ENCODE measurements around the gene SDK1. TPM values are rescaled to one million over a fixed set of nuclear protein-coding genes. Genes with fewer than 3 reads are reported as not detected.
"Not testable (repeated sequence)": the region's sequence is repeated elsewhere in the genome, so short reads cannot be mapped to it uniquely, and the experiment has no call there.

Gene SDK1
- total RNA-seq, 2 experiments from 2014 or later, result 0.19 to 0.36 TPM

DNA sequence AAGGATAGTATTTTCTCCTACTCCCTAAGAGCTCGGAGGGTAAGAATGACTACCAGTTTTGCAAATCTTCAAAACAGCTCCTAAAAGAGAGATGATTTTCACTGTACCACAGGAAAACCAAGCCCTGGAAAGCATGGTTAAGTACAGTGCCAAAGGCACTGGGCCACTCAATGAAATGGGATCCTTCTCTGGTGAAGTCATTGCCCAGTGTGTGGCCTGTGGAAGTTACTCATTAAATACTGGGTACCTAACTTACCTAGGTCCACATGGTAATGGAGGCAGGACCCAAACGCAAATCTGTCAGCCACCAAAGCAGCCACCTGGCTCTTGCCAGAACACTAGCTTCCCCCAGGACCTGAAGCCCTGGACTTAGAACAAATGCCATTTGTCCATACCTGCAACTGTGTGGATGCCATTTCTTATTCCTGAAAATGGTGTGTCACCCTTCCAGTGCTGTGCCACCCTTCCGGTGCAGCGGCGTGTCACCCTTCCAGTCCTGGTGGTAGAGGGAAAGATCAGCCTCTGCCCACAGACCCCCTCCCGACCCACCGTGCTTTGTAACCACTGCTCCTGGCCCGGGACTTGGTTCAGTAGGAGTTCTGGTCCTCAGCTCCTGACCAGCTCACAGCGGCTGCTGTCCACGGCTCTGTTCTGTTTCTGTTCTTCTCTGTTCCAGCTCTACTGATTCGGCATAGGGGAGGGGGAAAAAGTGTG, 659.2 kb downstream of the SDK1 start:
- ChIA-PET CTCF (ENCODE audit: unreplicated experiment) (no interaction called here), POLR2A (no interaction called here)
- H3K79me2 ChIP-seq (ENCODE audit: insufficient read depth, low read depth, low read length), result no peaks in the 10 kb centered on the region
- TF ChIP-seq, protein P1, sequence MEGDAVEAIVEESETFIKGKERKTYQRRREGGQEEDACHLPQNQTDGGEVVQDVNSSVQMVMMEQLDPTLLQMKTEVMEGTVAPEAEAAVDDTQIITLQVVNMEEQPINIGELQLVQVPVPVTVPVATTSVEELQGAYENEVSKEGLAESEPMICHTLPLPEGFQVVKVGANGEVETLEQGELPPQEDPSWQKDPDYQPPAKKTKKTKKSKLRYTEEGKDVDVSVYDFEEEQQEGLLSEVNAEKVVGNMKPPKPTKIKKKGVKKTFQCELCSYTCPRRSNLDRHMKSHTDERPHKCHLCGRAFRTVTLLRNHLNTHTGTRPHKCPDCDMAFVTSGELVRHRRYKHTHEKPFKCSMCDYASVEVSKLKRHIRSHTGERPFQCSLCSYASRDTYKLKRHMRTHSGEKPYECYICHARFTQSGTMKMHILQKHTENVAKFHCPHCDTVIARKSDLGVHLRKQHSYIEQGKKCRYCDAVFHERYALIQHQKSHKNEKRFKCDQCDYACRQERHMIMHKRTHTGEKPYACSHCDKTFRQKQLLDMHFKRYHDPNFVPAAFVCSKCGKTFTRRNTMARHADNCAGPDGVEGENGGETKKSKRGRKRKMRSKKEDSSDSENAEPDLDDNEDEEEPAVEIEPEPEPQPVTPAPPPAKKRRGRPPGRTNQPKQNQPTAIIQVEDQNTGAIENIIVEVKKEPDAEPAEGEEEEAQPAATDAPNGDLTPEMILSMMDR (conservative IDR thresholded peaks at IDR 0.05; ENCODE audit: low read length), result no peak
- TF ChIP-seq EZH2phosphoT487 (IDR thresholded peaks at IDR 0.05; ENCODE audit: borderline replicate concordance, low read depth, low read length), result no peak
- no peak overlapping the region for H3K4me3 ChIP-seq (ENCODE audit: low read depth, low read length, poor library complexity, severe bottlenecking)
- H3K9me3 ChIP-seq (ENCODE audit: low read length), result no peaks in the 10 kb centered on the region
- DNase-seq (ENCODE audit: low spot score), result no peak
- no peaks in the 10 kb centered on the region for H3K4me1 ChIP-seq (ENCODE audit: insufficient read depth, low read length, poor library complexity, severe bottlenecking)
- no TSS peak for BruUV-seq (replicated peaks)
- no peak overlapping the region for H2AFZ ChIP-seq (ENCODE audit: low read length)
- H3K36me3 ChIP-seq (ENCODE audit: insufficient read depth, low read length), result no peaks in the 10 kb centered on the region
- H3K4me2 ChIP-seq (ENCODE audit: low read length), result no peak overlapping the region
- H3K9me2 ChIP-seq (ENCODE audit: insufficient read depth, low read length), result no peaks in the 10 kb centered on the region
- intact Hi-C loops (cut with micrococcal nuclease; ENCODE audit: unreplicated experiment), result no loop called here
- no peaks in the 10 kb centered on the region for H4K20me1 ChIP-seq (ENCODE audit: insufficient read depth, low read length)
- no peak overlapping the region for H3K27ac ChIP-seq (ENCODE audit: low read depth, low read length, poor library complexity, severe bottlenecking)

DNA sequence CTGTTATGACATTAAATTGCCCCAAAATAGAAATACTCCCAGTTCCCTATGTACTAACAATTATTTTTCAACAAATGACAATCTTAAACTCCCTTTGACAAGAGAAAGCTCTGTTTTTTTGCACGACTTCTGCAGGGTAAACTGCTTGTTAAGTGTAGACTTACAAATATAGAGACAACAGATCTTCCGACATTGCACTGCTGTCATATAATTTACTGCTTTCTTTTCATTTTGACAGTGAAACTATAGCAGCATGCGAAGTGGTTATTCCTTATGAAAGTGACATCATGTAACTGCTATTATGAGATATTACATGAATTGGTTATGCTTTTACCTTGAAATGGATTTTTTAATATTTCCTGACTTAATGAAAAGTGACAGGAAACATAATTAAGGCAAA, 659.9 kb downstream of the SDK1 start:
- Histone ChIP-seq H3K27ac (ENCODE audit: low read depth, low read length, poor library complexity, severe bottlenecking) (no peak overlapping the region), H3K9me2 (ENCODE audit: insufficient read depth, low read length) (no peaks in the 10 kb centered on the region), H3K36me3 (ENCODE audit: insufficient read depth, low read length) (no peaks in the 10 kb centered on the region), H3K4me1 (ENCODE audit: insufficient read depth, low read length, poor library complexity, severe bottlenecking) (no peaks in the 10 kb centered on the region), H3K79me2 (ENCODE audit: insufficient read depth, low read depth, low read length) (no peaks in the 10 kb centered on the region), H3K4me3 (ENCODE audit: low read depth, low read length, poor library complexity, severe bottlenecking) (no peak overlapping the region), H4K20me1 (ENCODE audit: insufficient read depth, low read length) (no peaks in the 10 kb centered on the region), H3K9me3 (ENCODE audit: low read length) (no peaks in the 10 kb centered on the region), H2AFZ (ENCODE audit: low read length) (no peak overlapping the region), H3K4me2 (ENCODE audit: low read length) (no peak overlapping the region)
- TF ChIP-seq EZH2phosphoT487 (IDR thresholded peaks at IDR 0.05; ENCODE audit: borderline replicate concordance, low read depth, low read length), result no peak
- TF ChIP-seq, protein P1 (conservative IDR thresholded peaks at IDR 0.05; ENCODE audit: low read length), result no peak
- ChIA-PET POLR2A (interaction anchor here (0.6 kb wide), 1 partner anchor 28 kb away, joined by 3 read pairs; no protein-coding TSS in a partner anchor), CTCF (ENCODE audit: unreplicated experiment) (no interaction called here)
- no TSS peak for BruUV-seq (replicated peaks)
- intact Hi-C loops (cut with micrococcal nuclease; ENCODE audit: unreplicated experiment), result no loop called here
- no peak for DNase-seq (ENCODE audit: low spot score)

DNA sequence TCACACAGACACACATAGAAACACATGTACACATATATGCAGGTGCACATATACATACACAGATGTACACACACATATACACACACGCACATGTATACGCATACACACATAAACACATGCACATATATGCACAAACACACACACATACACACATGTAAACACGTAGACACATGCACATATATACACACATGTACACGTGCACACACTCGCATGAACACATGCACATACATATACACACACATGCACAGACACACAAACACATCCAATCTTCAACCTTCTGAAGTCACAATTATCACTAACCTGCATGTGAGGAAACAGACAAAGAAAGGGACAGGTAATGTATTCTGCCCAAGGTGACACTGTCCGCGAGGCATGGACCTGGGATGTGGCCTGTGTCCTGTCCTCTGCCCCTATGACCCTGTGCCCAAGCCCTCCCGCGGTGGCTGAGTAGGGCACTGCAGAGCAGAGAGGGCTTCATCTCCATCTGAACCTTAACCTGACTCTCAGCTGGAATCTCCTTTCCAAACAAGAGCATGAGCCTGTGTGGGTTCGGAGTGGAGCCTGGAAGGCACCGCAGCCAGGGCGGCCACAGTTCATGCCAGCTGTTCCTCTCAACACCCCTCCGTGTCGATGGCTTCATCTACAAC, 660.9 kb downstream of the SDK1 start:
- Histone ChIP-seq H3K36me3 (ENCODE audit: insufficient read depth, low read length) (no peaks in the 10 kb centered on the region), H3K79me2 (ENCODE audit: insufficient read depth, low read depth, low read length) (no peaks in the 10 kb centered on the region), H3K4me3 (ENCODE audit: low read depth, low read length, poor library complexity, severe bottlenecking) (no peak overlapping the region), H3K4me1 (ENCODE audit: insufficient read depth, low read length, poor library complexity, severe bottlenecking) (no peaks in the 10 kb centered on the region), H3K4me2 (ENCODE audit: low read length) (no peak overlapping the region), H2AFZ (ENCODE audit: low read length) (no peak overlapping the region), H4K20me1 (ENCODE audit: insufficient read depth, low read length) (no peaks in the 10 kb centered on the region), H3K9me3 (ENCODE audit: low read length) (no peaks in the 10 kb centered on the region), H3K9me2 (ENCODE audit: insufficient read depth, low read length) (no peaks in the 10 kb centered on the region), H3K27ac (ENCODE audit: low read depth, low read length, poor library complexity, severe bottlenecking) (no peak overlapping the region)
- POLR2A ChIA-PET, result no interaction called here
- CTCF ChIA-PET (ENCODE audit: unreplicated experiment), result no interaction called here
- no peak for DNase-seq (ENCODE audit: low spot score)
- no TSS peak for BruUV-seq (replicated peaks)
- TF ChIP-seq, protein P1 (conservative IDR thresholded peaks at IDR 0.05; ENCODE audit: low read length), result no peak
- TF ChIP-seq EZH2phosphoT487 (IDR thresholded peaks at IDR 0.05; ENCODE audit: borderline replicate concordance, low read depth, low read length), result no peak
- intact Hi-C loops (cut with micrococcal nuclease; ENCODE audit: unreplicated experiment), result no loop called here

DNA sequence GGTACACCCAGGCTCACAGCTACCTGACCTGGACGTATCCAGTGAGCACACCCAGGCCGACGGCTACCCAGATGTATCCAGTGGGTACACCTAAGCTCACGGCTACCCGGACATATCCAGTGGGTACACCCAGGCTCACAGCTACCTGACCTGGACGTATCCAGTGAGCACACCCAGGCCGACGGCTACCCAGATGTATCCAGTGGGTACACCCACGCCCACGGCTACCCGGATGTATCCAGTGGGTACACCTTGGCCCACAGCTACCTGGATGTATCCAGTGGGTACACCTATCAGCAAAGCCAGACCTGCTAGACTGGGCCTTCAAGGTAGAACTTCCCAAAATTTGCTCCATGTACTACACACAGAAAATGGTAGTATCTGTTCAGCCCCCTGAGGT, 662.7 kb downstream of the SDK1 start:
- H3K4me1 ChIP-seq (ENCODE audit: insufficient read depth, low read length, poor library complexity, severe bottlenecking); H3K4me3 ChIP-seq (ENCODE audit: low read depth, low read length, poor library complexity, severe bottlenecking); H2AFZ ChIP-seq (ENCODE audit: low read length); H3K27ac ChIP-seq (ENCODE audit: low read depth, low read length, poor library complexity, severe bottlenecking); H3K4me2 ChIP-seq (ENCODE audit: low read length); BruUV-seq (replicated peaks); DNase-seq (ENCODE audit: low spot score); H3K9me2 ChIP-seq (ENCODE audit: insufficient read depth, low read length); CTCF ChIA-PET (ENCODE audit: unreplicated experiment); H4K20me1 ChIP-seq (ENCODE audit: insufficient read depth, low read length); POLR2A ChIA-PET; H3K9me3 ChIP-seq (ENCODE audit: low read length); H3K79me2 ChIP-seq (ENCODE audit: insufficient read depth, low read depth, low read length); intact Hi-C loops (cut with micrococcal nuclease; ENCODE audit: unreplicated experiment); H3K36me3 ChIP-seq (ENCODE audit: insufficient read depth, low read length): not testable (repeated sequence)

Data from OCI-LY7 (cell line).